Peyer's patch (tissue), 4 donors: ENCODE measurements around the gene CDH4. TPM values are rescaled to one million over a fixed set of nuclear protein-coding genes. Genes with fewer than 3 reads are reported as not detected.

Source experiments
- DNase-seq, 3 donors: peaks; one replicate each; pipeline ENCODE4 v3.0.0-alpha.2; 2017 to 2019
- H3K27ac ChIP-seq, 4 donors: fragments of 200-600 bp; sonication (generic); one replicate each; pipeline ENCODE4 v1.5.1; 2016 to 2019
- H3K27me3 ChIP-seq, 2 donors: fragments of 200-600 bp; sonication (generic); one replicate each; pipeline ENCODE4 v1.5.1; 2019
- H3K36me3 ChIP-seq, 3 donors: fragments of 200-600 bp; sonication (generic); one replicate each; pipeline ENCODE4 v1.5.1; 2016 to 2019
- H3K4me1 ChIP-seq, 4 donors: fragments of 200-600 bp; sonication (generic); one replicate each; pipeline ENCODE4 v1.5.1; 2016 to 2019
- H3K4me3 ChIP-seq, 4 donors: fragments of 200-600 bp; sonication (generic); 1 replicate in 3 of 4; 2 replicates in 1 of 4; pipeline ENCODE4 v1.5.1; 2016 to 2019; ENCODE audit warnings: mild to moderate bottlenecking in 1 of 4
- H3K9me3 ChIP-seq, 4 donors: fragments of 200-600 bp; sonication (generic); one replicate each; pipeline ENCODE4 v1.5.1; 2016 to 2019; ENCODE audit warnings: mild to moderate bottlenecking in 1 of 4
- POLR2A ChIP-seq, 2 donors: fragments of 450-650 bp; IDR thresholded peaks; one replicate each; pipeline ENCODE4 v1.5.1; 2017; ENCODE audit warnings: antibody characterized with exemption in 2 of 2, mild to moderate bottlenecking in 2 of 2, moderate library complexity in 2 of 2
- total RNA-seq, 4 donors: library from RNA; depleted of rRNA; stranded (reverse); fragments of >200 nt; gene quantifications; one replicate each; pipeline ENCODE4 v1.1.0, GENCODE V29; 2016
- TF ChIP-seq, protein P1 (sequence below), 6 experiments: fragments of 450-650 bp in 4 of 6; fragments of 200-600 bp in 2 of 6; sonication (generic) in 1 of 6; IDR thresholded peaks; one replicate each; pipeline ENCODE4 v1.5.1; 2017 to 2019; ENCODE audit warnings: antibody characterized with exemption in 6 of 6, mild to moderate bottlenecking in 3 of 6, moderate library complexity in 1 of 6

Gene CDH4
- total RNA-seq, 4 donors from 2014 or later = 0.27 TPM; not detected in 3

DNA sequence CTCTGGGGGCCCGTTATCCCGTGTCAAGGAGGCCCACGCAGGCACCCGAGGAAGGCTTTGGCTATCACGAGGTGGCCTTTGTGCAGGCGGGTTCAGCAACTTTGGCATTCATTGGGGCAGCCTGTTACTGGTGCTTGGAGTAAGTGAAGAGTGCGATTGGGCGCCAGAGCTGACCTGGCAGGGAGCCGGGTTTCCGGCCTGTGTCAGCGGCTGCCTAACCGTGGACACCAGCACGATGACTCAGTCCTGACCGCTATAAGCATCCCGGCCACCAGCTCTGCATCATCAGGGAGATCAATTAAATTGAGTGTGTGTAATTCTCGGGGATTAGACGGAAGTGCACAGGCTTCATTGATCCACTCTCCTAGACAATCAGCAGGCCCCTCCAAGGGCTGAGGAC is 45.9 kb downstream of the CDH4 start:
- Histone ChIP-seq H3K27ac (no peak overlapping the region), H3K27me3 (no peaks in the 10 kb centered on the region), H3K9me3 (no peaks in the 10 kb centered on the region), H3K36me3 (no peaks in the 10 kb centered on the region), H3K4me3 (no peak overlapping the region), H3K4me1 (no peaks in the 10 kb centered on the region)
- TF ChIP-seq, protein P1, sequence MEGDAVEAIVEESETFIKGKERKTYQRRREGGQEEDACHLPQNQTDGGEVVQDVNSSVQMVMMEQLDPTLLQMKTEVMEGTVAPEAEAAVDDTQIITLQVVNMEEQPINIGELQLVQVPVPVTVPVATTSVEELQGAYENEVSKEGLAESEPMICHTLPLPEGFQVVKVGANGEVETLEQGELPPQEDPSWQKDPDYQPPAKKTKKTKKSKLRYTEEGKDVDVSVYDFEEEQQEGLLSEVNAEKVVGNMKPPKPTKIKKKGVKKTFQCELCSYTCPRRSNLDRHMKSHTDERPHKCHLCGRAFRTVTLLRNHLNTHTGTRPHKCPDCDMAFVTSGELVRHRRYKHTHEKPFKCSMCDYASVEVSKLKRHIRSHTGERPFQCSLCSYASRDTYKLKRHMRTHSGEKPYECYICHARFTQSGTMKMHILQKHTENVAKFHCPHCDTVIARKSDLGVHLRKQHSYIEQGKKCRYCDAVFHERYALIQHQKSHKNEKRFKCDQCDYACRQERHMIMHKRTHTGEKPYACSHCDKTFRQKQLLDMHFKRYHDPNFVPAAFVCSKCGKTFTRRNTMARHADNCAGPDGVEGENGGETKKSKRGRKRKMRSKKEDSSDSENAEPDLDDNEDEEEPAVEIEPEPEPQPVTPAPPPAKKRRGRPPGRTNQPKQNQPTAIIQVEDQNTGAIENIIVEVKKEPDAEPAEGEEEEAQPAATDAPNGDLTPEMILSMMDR (IDR thresholded peaks at IDR 0.05) = no peak
- no peak for TF ChIP-seq POLR2A (IDR thresholded peaks at IDR 0.05)
- no peak for DNase-seq

DNA sequence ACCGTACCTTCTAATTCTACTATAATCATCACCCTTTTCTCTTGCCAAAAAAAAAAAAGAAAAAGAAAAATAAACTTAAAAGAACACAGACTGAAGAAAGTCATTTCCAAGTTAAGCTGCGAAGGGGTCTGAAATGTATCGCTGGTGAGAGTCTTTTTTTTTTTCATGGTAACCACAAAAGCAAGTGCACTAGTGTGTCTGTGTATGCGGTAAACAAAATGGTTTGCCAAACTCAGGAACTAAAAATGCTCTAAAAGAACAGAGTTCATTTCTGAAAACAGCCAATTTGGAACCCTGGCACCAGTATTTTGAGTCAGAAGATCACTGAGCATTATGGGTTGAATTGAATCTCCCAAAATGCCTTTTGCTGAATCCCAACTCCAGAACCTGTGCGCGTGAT is 46.6 kb downstream of the CDH4 start:
- DNase-seq = no peak
- no peaks in the 10 kb centered on the region for H3K4me1 ChIP-seq
- TF ChIP-seq, protein P1 (IDR thresholded peaks at IDR 0.05) = no peak
- TF ChIP-seq POLR2A (IDR thresholded peaks at IDR 0.05) = no peak
- no peaks in the 10 kb centered on the region for H3K27me3 ChIP-seq
- H3K36me3 ChIP-seq = no peaks in the 10 kb centered on the region
- H3K27ac ChIP-seq = no peak overlapping the region
- no peaks in the 10 kb centered on the region for H3K9me3 ChIP-seq
- H3K4me3 ChIP-seq = no peak overlapping the region

DNA sequence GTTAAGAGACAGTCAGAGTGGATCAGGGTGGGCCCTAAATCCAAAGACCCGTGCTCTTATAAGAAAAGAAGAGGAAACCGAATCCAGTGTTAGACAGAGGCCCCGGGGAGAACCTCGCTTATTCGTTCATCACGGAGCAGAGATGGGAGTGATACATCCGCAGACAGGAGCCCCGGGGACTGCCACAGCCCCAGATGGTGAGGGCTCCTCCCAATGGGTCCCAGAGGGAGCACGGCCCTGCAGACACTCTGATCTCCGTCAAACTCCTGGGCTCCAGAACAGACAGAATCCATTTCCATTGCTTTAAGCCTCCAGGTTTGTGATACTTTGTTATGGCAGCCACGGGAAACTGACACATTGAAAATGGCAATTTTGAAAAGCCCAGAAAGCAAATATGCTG is 47.0 kb downstream of the CDH4 start:
- no peak for DNase-seq
- no peak for TF ChIP-seq POLR2A (IDR thresholded peaks at IDR 0.05)
- TF ChIP-seq, protein P1 (IDR thresholded peaks at IDR 0.05) = no peak
- no peaks in the 10 kb centered on the region for H3K27me3 ChIP-seq
- H3K36me3 ChIP-seq = no peaks in the 10 kb centered on the region
- no peaks in the 10 kb centered on the region for H3K4me1 ChIP-seq
- no peak overlapping the region for H3K27ac ChIP-seq
- H3K9me3 ChIP-seq = no peaks in the 10 kb centered on the region
- no peak overlapping the region for H3K4me3 ChIP-seq

DNA sequence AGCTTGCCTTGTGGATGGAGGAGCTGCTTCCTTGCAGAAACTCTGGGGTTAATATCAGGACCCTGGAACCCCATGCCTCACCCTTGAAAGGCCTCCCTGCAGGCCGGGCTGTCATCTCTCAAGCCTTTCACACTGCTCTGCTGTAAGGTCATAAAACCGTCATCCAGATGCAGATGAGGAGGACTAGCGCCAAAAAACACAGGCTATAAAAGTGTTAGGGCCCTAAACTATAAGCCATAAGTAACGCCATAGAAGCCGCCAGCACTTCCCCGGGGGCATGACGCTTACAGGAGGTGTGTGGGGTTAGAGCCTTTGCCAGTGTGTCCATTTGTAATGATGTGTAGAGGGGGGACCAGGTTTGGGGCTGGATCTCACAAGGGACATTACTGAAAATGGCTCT is 47.6 kb downstream of the CDH4 start:
- H3K36me3 ChIP-seq = no peaks in the 10 kb centered on the region
- TF ChIP-seq, protein P1 (IDR thresholded peaks at IDR 0.05) = no peak
- no peak for TF ChIP-seq POLR2A (IDR thresholded peaks at IDR 0.05)
- no peaks in the 10 kb centered on the region for H3K27me3 ChIP-seq
- no peak overlapping the region for H3K27ac ChIP-seq
- no peaks in the 10 kb centered on the region for H3K4me1 ChIP-seq
- DNase-seq = no peak
- no peak overlapping the region for H3K4me3 ChIP-seq
- no peaks in the 10 kb centered on the region for H3K9me3 ChIP-seq

DNA sequence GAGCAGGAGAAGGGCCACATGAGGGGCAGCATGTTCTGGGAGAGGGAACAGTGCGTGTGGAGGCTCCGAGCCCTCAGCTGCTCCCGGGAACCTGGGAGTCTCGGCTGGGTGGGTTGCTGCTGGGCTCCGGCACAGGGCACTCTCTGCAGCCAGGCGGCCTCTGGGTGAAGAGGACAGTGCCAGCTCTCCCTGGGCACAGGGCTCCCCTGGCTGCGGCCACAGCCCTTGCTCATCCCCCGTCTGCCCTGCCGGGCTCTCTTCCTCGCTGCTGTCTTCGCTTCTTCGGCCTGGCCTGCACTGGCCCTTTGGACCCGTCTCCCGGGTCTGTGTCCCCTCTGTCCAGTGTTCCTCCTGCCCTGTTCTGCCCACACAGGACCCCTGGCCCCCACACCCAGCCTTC is 48.2 kb downstream of the CDH4 start:
- H3K27me3 ChIP-seq = no peaks in the 10 kb centered on the region
- no peaks in the 10 kb centered on the region for H3K4me1 ChIP-seq
- no peak for TF ChIP-seq POLR2A (IDR thresholded peaks at IDR 0.05)
- TF ChIP-seq, protein P1 (IDR thresholded peaks at IDR 0.05) = no peak
- H3K36me3 ChIP-seq = no peaks in the 10 kb centered on the region
- no peaks in the 10 kb centered on the region for H3K9me3 ChIP-seq
- H3K27ac ChIP-seq = no peak overlapping the region
- DNase-seq = no peak
- no peak overlapping the region for H3K4me3 ChIP-seq

DNA sequence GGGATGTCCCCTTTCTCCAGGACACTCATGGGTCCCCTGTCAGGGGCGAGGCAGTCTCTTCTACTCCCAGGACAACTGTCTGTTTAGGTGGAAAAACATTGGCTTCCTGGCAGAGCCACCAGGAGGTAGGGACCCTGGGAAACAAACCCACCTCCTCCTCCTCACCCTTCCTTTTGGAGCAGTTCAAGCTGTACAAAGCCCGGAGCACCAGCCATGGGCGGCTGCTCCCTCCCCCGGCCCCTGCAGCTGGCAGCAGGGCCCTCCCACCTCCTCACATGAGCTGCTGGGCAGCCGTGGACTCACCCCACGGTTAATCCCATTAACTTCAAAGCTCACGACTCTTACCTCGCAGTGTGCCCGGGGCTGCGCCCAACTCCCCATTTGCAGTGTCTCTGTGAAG is 48.6 kb downstream of the CDH4 start:
- Histone ChIP-seq H3K36me3 (no peaks in the 10 kb centered on the region), H3K4me3 (no peak overlapping the region), H3K9me3 (no peaks in the 10 kb centered on the region), H3K27ac (no peak overlapping the region), H3K27me3 (no peaks in the 10 kb centered on the region), H3K4me1 (no peaks in the 10 kb centered on the region)
- no peak for DNase-seq
- TF ChIP-seq POLR2A (IDR thresholded peaks at IDR 0.05) = no peak
- TF ChIP-seq, protein P1 (IDR thresholded peaks at IDR 0.05) = no peak
